CD4-positive, alpha-beta T cell treated with Interleukin-4 for 4 hours (primary cell): Measurements from ENCODE around the gene PJA2.
"Not testable (repeated sequence)": the region's sequence is repeated elsewhere in the genome, so short reads cannot be mapped to it uniquely, and the experiment has no call there.

Experiments
- DNase-seq: peaks from one replicate; pipeline ENCODE4 v3.0.0-alpha.2; 2020

Gene PJA2

GRCh38 chr5:109409844-109410388 is at the start of gene PJA2:
TSS of gene PJA2 (minus strand) at chr5:109409974. CDS start at chr5:109383433, 26,541 bp downstream.
- DNase-seq = peak; percentile 99

GRCh38 chr5:109455598-109456096 is 45.9 kb upstream of the PJA2 start:
- DNase-seq = no peak

- no peak for DNase-seq
These were observed 45.1 kb upstream of the PJA2 start for GRCh38 chr5:109454731-109455505.

GRCh38 chr5:109453251-109453650 is 43.5 kb upstream of the PJA2 start:
- no peak for DNase-seq

GRCh38 chr5:109452661-109453060 is 42.9 kb upstream of the PJA2 start:
- no peak for DNase-seq

GRCh38 chr5:109451146-109451545 is 41.4 kb upstream of the PJA2 start:
- DNase-seq = no peak

GRCh38 chr5:109450129-109450877 is 40.5 kb upstream of the PJA2 start:
- DNase-seq = no peak

- no peak for DNase-seq
These were observed 39.1 kb upstream of the PJA2 start for GRCh38 chr5:109448838-109449237.

- no peak for DNase-seq
These were observed 29.8 kb upstream of the PJA2 start for GRCh38 chr5:109439590-109439989.

- no peak for DNase-seq
These were observed 16.3 kb upstream of the PJA2 start for GRCh38 chr5:109426075-109426474.

- DNase-seq = not testable (repeated sequence)
These were observed 15.7 kb upstream of the PJA2 start for GRCh38 chr5:109425521-109425920.

GRCh38 chr5:109421956-109422355 is 12.2 kb upstream of the PJA2 start:
- DNase-seq = no peak

GRCh38 chr5:109418712-109419352 is 9.1 kb upstream of the PJA2 start:
- no peak for DNase-seq

- no peak for DNase-seq
These were observed 7.1 kb upstream of the PJA2 start for GRCh38 chr5:109416882-109417281.

GRCh38 chr5:109413921-109414461 is 4.2 kb upstream of the PJA2 start:
- peak; percentile 10 for DNase-seq

- DNase-seq = no peak
These were observed 3.7 kb upstream of the PJA2 start for GRCh38 chr5:109413458-109413857.

GRCh38 chr5:109412981-109413402 is 3.2 kb upstream of the PJA2 start:
- no peak for DNase-seq

GRCh38 chr5:109411627-109412026 is 1.9 kb upstream of the PJA2 start:
- DNase-seq = peak; percentile 75

- no peak for DNase-seq
These were observed 1.4 kb upstream of the PJA2 start for GRCh38 chr5:109411149-109411514.

- no peak for DNase-seq
These were observed 795 bp upstream of the PJA2 start for GRCh38 chr5:109410389-109411148.

- DNase-seq = peak; percentile 84
These were observed 557 bp downstream of the PJA2 start for GRCh38 chr5:109408991-109409843.
